GM08714 (cell line): ENCODE data around the gene ZNF654.
"Not testable (repeated sequence)": the region's sequence is repeated elsewhere in the genome, so short reads cannot be mapped to it uniquely, and the experiment has no call there.

Experiments
- H3K4me3 ChIP-seq: fragments of 200-500 bp; sonication (Bioruptor generic); 2 replicates; pipeline ENCODE4 v1.5.1; 2014; ENCODE audit warnings: mild to moderate bottlenecking, low read length, inconsistent platforms
- ZNF274 ChIP-seq: IDR thresholded peaks from 2 replicates; pipeline ENCODE4 v1.6.1; 2012; ENCODE audit warnings: mild to moderate bottlenecking, low read depth, low read length

The ZNF654 gene

DNA sequence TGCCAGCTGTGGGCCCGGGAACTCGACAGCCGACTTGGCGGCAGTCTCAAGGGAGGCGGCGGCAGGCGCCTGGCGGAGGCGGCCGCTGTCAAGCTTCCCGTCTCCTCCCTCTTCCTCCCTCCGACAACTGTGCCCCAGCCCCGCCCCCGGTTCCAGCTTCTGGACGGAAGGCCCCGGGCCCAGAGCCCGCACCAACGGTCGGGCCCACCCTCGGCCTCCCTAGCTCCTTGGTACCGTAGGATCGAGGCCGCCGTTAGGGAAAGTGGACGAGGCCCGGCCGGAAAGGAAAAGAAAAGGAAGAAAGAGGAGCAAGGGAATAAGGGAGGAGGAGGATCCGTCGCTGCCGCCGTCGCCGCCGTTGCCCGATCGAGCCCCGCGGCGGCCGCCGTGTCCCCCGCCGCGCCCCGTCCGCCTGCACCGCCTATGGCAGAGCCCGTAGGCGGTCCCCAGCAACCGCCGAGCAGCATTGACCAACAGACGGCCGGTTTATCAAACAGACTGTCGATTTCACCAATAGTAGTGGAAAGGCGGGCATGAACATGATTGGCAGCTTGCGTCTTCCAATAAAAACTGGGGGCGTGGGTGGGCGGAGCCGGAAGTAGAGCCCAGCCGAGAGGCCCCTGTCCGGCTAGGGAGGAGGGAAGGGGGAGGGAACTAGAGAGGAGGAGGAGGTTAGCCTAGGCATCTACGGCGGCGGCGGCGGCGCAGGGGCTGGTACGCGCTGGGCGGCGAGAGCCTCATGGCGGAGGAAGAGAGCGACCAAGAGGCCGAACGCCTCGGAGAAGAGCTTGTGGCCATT lies at the start of gene ZNF654, which contains the start of gene CGGBP1:
TSS of gene ZNF654 (plus strand) at position 675 of the 799 bp plus-strand sequence. CDS start at position 740, 65 bp downstream.
TSS of gene CGGBP1 (minus strand) at position 425 of the 799 bp plus-strand sequence. CDS start 3,029 bp downstream, outside the sequence.
- no peak for TF ChIP-seq ZNF274

DNA sequence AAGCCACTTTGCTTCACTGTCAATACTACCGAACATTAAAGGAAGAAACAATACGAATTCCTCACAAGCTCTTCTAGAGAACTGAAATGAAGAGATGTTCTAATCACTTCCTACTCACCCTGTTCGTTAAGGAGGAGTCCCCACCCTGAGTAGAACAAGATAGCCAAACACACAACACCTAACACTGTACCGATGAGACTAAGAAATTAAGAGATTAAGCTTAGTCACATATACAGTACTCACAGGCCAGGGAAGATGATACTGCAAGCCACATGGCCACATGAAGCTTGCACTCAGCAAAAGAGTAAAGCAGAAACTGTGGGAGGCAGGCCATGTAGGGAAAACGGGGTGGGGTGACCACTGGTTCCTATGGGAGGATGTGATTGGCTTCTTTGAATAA lies 48.2 kb upstream of the ZNF654 start:
- no peak overlapping the region for H3K4me3 ChIP-seq
- TF ChIP-seq ZNF274, result no peak

More for the DNA sequence above, at the start of gene ZNF654, which contains the start of gene CGGBP1:
- peak within 1 kb of the TSS; percentile 100 for H3K4me3 ChIP-seq

DNA sequence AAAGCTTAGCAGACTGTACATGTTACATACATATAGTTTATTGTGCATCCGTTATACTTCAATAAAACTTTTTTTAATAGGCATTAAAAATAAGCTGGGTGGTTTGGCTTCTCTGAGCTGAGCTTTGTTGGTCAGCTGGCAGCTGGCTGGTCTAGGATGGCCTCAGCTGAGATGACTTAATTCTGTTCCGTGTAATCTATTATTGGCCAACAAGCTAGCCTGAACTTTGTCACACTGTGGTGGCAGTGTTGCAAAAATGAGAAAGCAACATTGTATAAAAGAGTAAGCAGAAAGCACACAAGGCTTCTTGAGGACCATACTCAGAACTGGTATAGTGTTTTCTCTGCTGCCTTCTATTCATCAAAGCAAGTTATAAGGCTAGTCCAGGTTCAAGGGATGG lies 45.5 kb upstream of the ZNF654 start:
- TF ChIP-seq ZNF274, result no peak
- H3K4me3 ChIP-seq, result no peak overlapping the region

DNA sequence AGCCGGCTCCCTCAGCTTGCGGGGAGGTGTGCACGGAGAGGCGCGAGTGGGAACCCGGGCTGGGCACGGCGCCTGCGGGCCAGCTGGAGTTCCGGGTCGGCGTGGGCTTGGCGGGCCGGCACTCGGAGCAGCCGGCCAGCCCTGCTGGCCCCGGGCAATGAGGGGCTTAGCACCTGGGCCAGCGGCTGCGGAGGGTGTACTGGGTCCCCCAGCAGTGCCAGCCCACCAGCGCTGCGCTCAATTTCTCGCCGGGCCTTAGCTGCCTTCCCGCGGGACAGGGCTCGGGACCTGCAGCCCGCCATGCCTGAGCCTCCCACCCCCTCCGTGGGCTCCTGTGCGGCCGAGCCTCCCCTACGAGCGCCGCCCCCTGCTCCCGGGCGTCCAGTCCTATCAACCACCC lies 43.4 kb upstream of the ZNF654 start:
- not testable (repeated sequence) for H3K4me3 ChIP-seq

DNA sequence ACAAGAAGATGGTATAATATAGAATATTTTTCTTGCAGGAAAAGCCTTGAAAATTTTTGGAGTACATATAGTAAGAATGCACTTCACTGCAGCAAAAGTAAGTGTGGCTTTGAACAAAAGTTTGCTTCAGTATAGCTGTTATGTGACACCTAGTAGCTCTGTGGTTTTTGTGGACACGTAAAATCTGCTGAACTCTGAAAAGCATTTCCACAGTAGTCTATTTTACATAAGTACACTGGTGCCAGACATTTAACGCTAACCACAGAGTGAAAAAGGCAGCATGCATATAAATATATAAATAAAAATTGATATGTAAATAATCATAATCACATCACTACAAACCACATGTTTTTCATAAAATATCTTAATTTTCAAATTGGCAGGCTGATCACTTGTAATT lies 40.0 kb upstream of the ZNF654 start:
- no peak for TF ChIP-seq ZNF274
- no peak overlapping the region for H3K4me3 ChIP-seq

DNA sequence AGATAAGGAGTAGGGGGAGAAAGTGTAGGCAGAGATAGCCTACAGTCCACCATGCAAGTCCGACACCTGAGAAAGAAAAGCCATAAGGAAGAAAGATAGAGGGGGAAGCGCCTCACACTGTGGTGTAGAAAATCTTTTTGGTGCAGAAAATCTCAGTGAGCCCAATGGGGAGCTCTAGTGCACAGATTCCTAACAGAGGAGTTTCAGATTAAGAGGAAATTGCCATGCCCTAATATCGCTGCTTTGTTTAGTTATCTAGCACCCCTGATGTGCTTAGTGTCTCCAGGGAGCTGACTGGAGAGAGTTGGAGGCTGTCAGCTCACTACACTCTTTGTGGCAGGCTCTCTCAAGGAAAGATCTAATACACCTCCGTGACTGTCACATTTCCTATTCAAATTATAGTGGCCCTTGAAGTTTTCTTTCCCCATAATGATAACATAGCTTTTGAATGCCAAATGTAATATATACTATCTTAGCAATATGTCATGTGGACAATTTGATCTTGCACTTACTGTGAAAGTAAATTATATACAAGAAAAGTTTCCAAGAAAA lies 34.0 kb upstream of the ZNF654 start:
- no peak for TF ChIP-seq ZNF274
- H3K4me3 ChIP-seq, result no peak overlapping the region

DNA sequence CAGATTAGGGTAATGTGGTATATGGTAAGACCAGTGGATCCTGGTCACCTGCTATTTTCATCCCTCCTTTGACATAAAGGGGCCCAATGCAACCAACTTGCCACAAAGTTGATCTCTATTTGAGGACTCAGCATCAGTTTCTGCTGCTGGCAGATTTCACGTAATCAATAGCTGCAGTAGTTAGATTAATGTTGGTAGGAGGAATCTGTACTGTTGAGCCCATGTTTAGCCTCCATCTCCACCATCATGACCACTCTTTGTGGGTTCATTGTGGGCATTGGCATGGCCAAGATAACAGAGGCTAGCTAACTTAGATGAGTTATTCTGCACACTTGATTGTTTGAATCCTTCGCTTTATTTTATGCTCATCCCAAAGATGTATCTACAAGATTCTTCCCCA lies 30.2 kb upstream of the ZNF654 start:
- TF ChIP-seq ZNF274, result no peak

DNA sequence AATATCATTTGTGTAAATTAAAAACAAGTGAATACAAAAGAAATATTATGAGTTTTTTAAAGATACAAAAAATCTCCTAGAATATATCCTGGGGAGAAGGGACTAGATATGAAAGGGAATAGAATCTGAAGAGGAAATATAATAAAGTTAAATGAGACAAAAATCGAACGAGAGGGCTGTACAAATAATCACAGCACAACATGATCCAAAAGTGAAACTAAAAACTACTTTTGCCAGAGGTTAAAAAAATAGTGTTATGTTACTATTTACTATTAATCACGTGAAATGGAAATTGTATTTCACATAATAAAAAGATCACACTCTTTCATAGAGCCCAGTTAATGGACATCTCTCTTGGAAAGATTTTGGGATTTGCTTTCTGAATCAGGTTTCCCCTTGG lies 28.8 kb upstream of the ZNF654 start:
- no peak for TF ChIP-seq ZNF274
- no peak overlapping the region for H3K4me3 ChIP-seq

More for the DNA sequence above, 30.2 kb upstream of the ZNF654 start:
- H3K4me3 ChIP-seq, result no peak overlapping the region

DNA sequence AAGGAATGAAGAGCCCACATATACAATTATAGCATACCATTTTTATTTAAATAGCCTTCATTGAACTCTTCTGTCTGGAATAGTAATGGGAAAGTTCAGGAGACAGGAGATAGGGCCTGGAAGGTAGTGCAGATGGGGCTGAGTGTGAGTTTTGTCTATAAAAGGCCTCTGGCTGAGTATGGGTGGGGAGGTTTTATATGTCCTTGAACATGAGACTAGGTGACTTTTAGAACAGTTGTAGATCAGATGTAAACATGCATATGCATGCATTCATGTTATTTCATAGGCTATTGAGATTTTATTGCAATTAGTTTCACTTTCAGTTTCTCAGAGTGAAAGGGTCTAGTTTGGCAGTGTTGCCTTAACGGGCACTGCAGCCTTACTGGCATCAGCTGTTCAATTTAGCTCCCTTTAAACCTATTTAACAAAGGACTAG lies 27.4 kb upstream of the ZNF654 start:
- peak overlapping the region; percentile 35; the same call in 1 of the 2 replicates for H3K4me3 ChIP-seq
- TF ChIP-seq ZNF274, result no peak

DNA sequence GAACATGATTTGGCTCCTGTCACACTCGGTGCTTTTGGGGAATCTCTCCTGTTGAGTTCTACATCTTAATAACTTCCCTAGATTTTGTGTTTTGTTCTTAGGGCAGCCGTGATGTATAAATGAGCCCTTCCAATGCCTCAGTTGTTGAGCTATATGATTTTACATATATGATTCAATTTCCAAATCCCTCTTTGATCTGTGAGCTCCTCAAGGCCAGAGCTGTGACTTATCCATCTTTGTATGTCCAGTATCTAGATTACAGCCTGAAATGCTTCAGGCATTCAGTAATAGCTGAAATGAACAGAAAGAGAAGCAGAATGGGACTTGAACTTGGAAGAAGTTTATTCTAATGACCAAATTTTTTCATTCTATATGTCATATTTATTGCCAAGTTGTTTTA lies 26.8 kb upstream of the ZNF654 start:
- peak overlapping the region; percentile 35; the same call in 1 of the 2 replicates for H3K4me3 ChIP-seq
- TF ChIP-seq ZNF274, result no peak

DNA sequence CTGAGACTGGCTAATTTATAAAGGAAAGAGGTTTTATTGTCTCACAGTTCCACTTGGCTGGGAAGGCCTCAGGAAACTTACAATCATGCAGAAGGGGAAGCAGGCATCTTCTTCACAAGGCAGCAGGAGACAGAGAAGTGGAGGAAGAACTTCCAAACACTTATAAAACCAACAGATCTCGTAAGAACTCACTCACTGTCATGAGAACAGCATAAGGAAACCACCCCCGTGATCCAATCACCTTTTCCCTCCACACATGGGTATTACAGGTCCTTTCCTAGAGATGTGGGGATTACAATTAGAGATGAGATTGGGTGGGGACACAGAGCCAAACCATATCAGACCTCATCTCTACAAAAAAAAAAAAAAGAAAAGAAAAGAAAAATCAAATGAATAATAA lies 26.0 kb upstream of the ZNF654 start:
- TF ChIP-seq ZNF274, result no peak
- no peak overlapping the region for H3K4me3 ChIP-seq

DNA sequence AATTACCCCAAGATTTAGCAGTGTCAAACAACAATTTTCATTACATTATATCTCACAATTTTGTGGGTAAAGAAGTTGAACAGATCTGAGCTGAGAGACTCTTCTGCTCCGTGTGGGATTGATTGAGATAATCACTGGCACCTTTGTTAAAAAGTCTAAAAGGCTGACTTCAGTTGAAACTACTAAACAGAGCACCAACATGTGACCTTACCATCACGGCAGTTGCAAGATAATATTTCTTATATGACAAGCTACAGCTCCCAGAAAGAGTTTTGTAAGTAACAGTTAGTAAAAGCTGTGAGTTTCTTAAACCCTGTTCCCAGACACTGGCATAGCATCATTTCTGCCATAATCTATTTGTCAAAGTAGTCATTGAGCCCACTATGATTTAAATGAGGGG lies 25.2 kb upstream of the ZNF654 start:
- no peak overlapping the region for H3K4me3 ChIP-seq
- no peak for TF ChIP-seq ZNF274

DNA sequence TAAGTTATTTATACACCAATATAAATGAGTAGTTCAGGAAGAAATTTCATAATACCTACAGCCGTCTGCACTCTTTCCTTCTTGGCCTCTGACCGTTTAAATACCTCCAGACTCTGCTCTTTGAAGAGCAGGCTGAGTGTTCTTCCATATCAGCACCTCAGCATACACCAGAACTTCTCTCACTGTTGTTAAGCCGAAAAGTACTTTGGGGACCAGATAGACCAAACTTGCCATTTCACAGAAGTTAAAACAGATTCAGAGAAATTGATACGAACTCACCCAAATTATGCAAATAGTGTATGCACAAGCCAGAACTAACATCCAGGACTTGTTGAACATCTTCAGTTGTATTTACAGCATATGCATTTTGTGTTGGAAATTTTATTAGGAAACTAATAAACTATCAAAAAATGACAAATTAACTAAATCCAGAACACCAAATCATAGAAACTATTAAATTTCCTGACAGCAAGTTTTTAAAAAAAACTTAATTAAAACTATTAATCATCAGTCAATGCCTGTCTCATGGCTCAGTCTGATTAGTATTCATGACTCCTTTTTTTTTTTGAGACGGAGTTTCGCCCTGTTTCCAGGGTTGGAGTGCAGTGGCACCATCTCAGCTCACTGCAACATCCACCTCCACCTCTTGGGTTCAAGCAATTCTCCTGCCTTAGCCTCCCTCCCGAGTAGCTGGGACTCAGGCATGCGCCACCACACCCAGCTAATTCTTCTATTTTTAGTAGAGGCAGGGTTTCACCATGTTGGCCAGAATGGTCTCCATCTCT lies 24.4 kb upstream of the ZNF654 start:
- no peak overlapping the region for H3K4me3 ChIP-seq
- TF ChIP-seq ZNF274, result no peak

DNA sequence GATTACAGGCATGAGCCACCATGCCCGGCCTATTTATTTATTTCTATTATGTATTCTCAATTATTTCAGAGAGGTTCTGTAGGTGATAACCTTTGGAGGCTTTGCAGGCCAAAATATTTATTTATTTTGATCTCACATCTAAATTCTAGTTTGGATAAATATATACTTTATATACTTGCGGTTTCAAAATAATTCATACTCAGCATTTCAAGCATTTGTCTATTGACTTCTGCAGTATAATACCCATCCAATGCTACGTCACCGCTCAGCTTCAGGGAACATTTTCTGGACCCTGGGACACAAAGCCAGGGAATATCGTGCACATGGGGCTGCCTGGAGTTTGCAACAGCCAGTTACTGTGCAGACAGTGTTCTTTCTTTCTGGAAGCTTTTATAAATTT lies 22.8 kb upstream of the ZNF654 start:
- no peak overlapping the region for H3K4me3 ChIP-seq
- no peak for TF ChIP-seq ZNF274

DNA sequence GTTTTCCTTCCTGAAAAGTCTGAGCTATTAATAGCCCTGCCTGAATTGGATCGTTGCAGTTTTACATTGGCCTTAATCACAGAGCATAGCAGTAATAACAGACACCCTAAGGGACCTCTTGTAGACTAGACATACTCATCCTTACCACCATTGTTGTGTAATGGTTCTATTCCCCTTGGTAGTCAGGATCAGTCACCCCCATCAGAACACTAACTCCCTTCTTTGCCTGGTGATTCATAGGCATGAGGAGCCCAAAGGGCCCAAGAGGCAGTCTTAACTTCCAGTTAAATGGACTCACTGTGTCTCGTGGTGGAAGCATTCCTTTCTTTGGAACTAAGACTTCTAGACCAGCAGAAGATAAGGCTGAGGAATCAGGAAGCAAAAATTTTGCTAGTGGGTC lies 20.5 kb upstream of the ZNF654 start:
- TF ChIP-seq ZNF274, result no peak
- no peak overlapping the region for H3K4me3 ChIP-seq

DNA sequence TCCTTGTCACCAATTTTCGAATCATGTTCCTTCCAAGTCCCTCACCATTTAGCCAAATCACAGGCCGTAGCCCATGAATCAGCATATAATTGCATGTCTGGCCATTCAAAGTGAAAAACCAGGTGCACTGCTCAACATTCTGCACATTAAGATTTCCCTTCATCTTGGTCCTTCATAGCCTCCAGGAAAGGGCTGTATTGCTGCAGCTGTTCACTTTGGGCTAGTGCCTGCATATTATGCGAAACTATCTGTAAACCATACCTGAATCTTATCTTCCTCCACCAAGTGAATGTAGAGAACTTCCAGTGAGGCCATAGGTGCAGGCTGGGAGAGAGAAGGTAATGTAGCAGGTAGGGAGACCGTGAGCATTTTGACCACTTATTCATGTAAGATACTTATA lies 18.5 kb upstream of the ZNF654 start:
- no peak overlapping the region for H3K4me3 ChIP-seq
- TF ChIP-seq ZNF274, result no peak
